ENCODE measurements around the gene AHI1. TPM values are rescaled to one million over a fixed set of nuclear protein-coding genes. Genes with fewer than 3 reads are reported as not detected.

The AHI1 gene
- total and polyA plus RNA-seq, 2 of the 13 experiments (the other 11 are each of a cell fraction or from before 2014, with no cell fraction given) = 7.2 to 18.6 TPM

DNA sequence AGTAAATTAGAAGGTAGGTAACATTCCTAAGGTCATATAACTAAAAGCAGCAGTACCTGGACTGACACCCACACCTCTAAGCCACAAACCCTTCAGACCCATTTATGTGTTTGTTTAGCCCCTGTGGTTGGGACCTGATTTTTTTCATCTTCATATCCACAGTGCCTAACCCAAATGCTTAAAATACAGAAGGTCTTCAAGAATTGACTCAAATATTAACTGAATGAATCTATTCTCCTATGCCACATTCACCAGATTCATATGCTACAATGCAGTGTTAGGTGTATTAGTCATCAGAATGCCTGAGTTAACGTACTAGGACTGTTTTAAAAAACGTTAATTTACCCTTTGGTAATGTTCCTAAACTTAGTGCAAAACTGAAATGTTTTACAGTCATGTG is 124.8 kb downstream of the AHI1 start:
- Histone ChIP-seq H3K4me3 (replicated peaks in 1 of 3; ENCODE audit: insufficient read depth in 1 of 3, low read depth in 2 of 3, low read length in 3 of 3) (no peak overlapping the region), H3K9me3 (ENCODE audit: low read length) (peaks cover 3% of the 10 kb centered on the region; the same call in 1 of the 2 replicates), H3K4me1 (ENCODE audit: insufficient read depth, low read length) (no peaks in the 10 kb centered on the region), H4K20me1 (ENCODE audit: insufficient read depth, low read length) (no peaks in the 10 kb centered on the region), H2AFZ (ENCODE audit: low read length) (no peak overlapping the region), H3K9ac (ENCODE audit: insufficient read depth, low read depth, low read length) (no peak overlapping the region), H3K27me3 (ENCODE audit: control insufficient read depth in 1 of 2, insufficient read depth in 2 of 2, low read length in 2 of 2) (no peaks in the 10 kb centered on the region), H3K36me3 (replicated peaks in 1 of 2; ENCODE audit: control insufficient read depth in 1 of 2, insufficient read depth in 2 of 2, low read length in 2 of 2) (no peaks in the 10 kb centered on the region), H3K4me2 (ENCODE audit: low read depth, low read length) (no peak overlapping the region), H3K79me2 (ENCODE audit: insufficient read depth, low read length) (no peaks in the 10 kb centered on the region), H3K27ac (ENCODE audit: extremely low read length, insufficient read depth, low read length) (no peak overlapping the region)
- 75% methylated on average over 2 of the region's 2 CpGs for WGBS (ENCODE audit: low lambda C conversion rate)
- CTCF ChIA-PET (ENCODE audit: low intra/inter-chr PET ratio, low total read pairs) = no interaction called here
- no TSS peak for BruUV-seq (replicated peaks)
- ATAC-seq = no peak
- no peak for FAIRE-seq
- in situ Hi-C loops (cut with HindIII; ENCODE audit: extremely low pct_ligation_motif_present, low pct_unique_long_range_greater_than_20kb) (no loop called here), intact Hi-C loops (cut with micrococcal nuclease; ENCODE audit: unreplicated experiment) (no loop called here)
- POLR2A ChIA-PET = no interaction called here
- no peak for DNase-seq (ENCODE audit: low spot score)
- no peak for TF ChIP-seq ZNF552 (CRISPR knock-in tag; IDR thresholded peaks at IDR 0.05; ENCODE audit: borderline replicate concordance)
- TF ChIP-seq, protein P1, sequence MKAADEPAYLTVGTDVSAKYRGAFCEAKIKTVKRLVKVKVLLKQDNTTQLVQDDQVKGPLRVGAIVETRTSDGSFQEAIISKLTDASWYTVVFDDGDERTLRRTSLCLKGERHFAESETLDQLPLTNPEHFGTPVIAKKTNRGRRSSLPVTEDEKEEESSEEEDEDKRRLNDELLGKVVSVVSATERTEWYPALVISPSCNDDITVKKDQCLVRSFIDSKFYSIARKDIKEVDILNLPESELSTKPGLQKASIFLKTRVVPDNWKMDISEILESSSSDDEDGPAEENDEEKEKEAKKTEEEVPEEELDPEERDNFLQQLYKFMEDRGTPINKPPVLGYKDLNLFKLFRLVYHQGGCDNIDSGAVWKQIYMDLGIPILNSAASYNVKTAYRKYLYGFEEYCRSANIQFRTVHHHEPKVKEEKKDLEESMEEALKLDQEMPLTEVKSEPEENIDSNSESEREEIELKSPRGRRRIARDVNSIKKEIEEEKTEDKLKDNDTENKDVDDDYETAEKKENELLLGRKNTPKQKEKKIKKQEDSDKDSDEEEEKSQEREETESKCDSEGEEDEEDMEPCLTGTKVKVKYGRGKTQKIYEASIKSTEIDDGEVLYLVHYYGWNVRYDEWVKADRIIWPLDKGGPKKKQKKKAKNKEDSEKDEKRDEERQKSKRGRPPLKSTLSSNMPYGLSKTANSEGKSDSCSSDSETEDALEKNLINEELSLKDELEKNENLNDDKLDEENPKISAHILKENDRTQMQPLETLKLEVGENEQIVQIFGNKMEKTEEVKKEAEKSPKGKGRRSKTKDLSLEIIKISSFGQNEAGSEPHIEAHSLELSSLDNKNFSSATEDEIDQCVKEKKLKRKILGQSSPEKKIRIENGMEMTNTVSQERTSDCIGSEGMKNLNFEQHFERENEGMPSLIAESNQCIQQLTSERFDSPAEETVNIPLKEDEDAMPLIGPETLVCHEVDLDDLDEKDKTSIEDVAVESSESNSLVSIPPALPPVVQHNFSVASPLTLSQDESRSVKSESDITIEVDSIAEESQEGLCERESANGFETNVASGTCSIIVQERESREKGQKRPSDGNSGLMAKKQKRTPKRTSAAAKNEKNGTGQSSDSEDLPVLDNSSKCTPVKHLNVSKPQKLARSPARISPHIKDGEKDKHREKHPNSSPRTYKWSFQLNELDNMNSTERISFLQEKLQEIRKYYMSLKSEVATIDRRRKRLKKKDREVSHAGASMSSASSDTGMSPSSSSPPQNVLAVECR (CRISPR knock-in tag; IDR thresholded peaks at IDR 0.05; ENCODE audit: borderline replicate concordance) = no peak
- no peak for TF ChIP-seq GZF1 (CRISPR knock-in tag; IDR thresholded peaks at IDR 0.05)
- TF ChIP-seq ONECUT2 (CRISPR knock-in tag; IDR thresholded peaks at IDR 0.05) = no peak
- TF ChIP-seq, protein P2, sequence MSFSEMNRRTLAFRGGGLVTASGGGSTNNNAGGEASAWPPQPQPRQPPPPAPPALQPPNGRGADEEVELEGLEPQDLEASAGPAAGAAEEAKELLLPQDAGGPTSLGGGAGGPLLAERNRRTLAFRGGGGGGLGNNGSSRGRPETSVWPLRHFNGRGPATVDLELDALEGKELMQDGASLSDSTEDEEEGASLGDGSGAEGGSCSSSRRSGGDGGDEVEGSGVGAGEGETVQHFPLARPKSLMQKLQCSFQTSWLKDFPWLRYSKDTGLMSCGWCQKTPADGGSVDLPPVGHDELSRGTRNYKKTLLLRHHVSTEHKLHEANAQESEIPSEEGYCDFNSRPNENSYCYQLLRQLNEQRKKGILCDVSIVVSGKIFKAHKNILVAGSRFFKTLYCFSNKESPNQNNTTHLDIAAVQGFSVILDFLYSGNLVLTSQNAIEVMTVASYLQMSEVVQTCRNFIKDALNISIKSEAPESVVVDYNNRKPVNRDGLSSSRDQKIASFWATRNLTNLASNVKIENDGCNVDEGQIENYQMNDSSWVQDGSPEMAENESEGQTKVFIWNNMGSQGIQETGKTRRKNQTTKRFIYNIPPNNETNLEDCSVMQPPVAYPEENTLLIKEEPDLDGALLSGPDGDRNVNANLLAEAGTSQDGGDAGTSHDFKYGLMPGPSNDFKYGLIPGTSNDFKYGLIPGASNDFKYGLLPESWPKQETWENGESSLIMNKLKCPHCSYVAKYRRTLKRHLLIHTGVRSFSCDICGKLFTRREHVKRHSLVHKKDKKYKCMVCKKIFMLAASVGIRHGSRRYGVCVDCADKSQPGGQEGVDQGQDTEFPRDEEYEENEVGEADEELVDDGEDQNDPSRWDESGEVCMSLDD (CRISPR knock-in tag; IDR thresholded peaks at IDR 0.05; ENCODE audit: borderline replicate concordance) = no peak
- TF ChIP-seq ETV5 (CRISPR knock-in tag; IDR thresholded peaks at IDR 0.05; ENCODE audit: borderline replicate concordance) = no peak
- TF ChIP-seq FOXP1 (IDR thresholded peaks at IDR 0.05) = no peak
- no peak for TF ChIP-seq FOXP1 (CRISPR knock-in tag; IDR thresholded peaks at IDR 0.05)
- TF ChIP-seq SIN3B (IDR thresholded peaks at IDR 0.05; ENCODE audit: low read length) = no peak
- TF ChIP-seq, protein P3, sequence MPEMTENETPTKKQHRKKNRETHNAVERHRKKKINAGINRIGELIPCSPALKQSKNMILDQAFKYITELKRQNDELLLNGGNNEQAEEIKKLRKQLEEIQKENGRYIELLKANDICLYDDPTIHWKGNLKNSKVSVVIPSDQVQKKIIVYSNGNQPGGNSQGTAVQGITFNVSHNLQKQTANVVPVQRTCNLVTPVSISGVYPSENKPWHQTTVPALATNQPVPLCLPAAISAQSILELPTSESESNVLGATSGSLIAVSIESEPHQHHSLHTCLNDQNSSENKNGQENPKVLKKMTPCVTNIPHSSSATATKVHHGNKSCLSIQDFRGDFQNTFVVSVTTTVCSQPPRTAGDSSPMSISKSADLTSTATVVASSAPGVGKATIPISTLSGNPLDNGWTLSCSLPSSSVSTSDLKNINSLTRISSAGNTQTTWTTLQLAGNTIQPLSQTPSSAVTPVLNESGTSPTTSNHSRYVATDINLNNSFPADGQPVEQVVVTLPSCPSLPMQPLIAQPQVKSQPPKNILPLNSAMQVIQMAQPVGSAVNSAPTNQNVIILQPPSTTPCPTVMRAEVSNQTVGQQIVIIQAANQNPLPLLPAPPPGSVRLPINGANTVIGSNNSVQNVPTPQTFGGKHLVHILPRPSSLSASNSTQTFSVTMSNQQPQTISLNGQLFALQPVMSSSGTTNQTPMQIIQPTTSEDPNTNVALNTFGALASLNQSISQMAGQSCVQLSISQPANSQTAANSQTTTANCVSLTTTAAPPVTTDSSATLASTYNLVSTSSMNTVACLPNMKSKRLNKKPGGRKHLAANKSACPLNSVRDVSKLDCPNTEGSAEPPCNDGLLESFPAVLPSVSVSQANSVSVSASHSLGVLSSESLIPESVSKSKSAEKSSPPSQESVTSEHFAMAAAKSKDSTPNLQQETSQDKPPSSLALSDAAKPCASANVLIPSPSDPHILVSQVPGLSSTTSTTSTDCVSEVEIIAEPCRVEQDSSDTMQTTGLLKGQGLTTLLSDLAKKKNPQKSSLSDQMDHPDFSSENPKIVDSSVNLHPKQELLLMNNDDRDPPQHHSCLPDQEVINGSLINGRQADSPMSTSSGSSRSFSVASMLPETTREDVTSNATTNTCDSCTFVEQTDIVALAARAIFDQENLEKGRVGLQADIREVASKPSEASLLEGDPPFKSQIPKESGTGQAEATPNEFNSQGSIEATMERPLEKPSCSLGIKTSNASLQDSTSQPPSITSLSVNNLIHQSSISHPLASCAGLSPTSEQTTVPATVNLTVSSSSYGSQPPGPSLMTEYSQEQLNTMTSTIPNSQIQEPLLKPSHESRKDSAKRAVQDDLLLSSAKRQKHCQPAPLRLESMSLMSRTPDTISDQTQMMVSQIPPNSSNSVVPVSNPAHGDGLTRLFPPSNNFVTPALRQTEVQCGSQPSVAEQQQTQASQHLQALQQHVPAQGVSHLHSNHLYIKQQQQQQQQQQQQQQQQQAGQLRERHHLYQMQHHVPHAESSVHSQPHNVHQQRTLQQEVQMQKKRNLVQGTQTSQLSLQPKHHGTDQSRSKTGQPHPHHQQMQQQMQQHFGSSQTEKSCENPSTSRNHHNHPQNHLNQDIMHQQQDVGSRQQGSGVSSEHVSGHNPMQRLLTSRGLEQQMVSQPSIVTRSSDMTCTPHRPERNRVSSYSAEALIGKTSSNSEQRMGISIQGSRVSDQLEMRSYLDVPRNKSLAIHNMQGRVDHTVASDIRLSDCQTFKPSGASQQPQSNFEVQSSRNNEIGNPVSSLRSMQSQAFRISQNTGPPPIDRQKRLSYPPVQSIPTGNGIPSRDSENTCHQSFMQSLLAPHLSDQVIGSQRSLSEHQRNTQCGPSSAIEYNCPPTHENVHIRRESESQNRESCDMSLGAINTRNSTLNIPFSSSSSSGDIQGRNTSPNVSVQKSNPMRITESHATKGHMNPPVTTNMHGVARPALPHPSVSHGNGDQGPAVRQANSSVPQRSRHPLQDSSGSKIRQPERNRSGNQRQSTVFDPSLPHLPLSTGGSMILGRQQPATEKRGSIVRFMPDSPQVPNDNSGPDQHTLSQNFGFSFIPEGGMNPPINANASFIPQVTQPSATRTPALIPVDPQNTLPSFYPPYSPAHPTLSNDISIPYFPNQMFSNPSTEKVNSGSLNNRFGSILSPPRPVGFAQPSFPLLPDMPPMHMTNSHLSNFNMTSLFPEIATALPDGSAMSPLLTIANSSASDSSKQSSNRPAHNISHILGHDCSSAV (CRISPR knock-in tag; IDR thresholded peaks at IDR 0.05; ENCODE audit: borderline replicate concordance) = no peak
- no peak for TF ChIP-seq MXI1 (IDR thresholded peaks at IDR 0.05; ENCODE audit: borderline replicate concordance, low read depth, low read length)
